GM18505 (cell line): ENCODE results near the gene TEAD1.

ENCODE experiments used
- ATAC-seq: cut with Tn5 transposase; IDR thresholded peaks from one replicate; pipeline ENCODE4 v1.9.1; 2021; ENCODE audit not compliant: unreplicated experiment
- POLR2A ChIP-seq: IDR thresholded peaks from 4 replicates; pipeline ENCODE4 v1.6.1; 2011; ENCODE audit warnings: borderline replicate concordance; ENCODE audit not compliant: insufficient read depth, insufficient read length; ENCODE audit errors: extremely low read depth

The TEAD1 gene

DNA sequence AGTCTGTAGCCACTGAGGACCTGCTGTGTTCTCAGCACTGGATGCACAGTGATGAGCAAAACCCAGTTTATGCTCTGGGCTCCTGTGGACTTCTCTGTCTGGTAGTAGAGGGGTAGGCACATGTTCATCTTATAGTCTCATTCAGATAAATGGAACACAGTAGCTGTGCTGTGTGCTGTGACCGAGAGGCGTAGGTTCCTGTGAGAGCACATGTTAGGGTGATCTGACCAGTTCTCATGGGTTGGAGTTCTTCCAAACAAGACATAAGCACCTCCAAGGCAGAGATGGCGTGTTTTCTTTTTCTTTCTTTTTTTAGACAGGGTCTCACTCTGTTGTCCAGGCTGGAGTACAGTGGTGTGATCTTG lies 180.1 kb downstream of the TEAD1 start:
- no peak for ATAC-seq

DNA sequence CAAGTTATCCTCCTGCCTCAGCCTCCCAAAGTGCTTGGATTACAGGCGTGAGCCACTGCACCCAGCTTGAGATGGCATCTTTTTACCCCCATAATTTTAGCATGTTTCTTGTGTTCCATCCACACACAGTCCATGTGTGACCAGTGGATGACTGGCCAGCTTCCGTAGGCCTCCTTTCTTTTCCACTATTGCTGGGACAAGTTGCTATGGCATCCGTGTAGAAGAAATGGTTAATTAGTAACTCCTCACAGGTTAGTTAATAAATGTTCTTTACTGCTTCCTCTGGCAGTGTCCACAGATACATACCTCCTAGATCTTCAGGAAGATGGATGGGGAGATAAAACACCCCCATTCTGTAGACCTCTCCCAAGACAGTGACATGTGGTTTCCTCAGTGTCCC lies 180.6 kb downstream of the TEAD1 start:
- TF ChIP-seq POLR2A = no peak

More for the DNA sequence above, 180.1 kb downstream of the TEAD1 start:
- TF ChIP-seq POLR2A = no peak

GRCh38 chr11:12856338-12856737 lies 182.1 kb downstream of the TEAD1 start:
- ATAC-seq = no peak
- no peak for TF ChIP-seq POLR2A

More for the DNA sequence above, 180.6 kb downstream of the TEAD1 start:
- ATAC-seq = no peak

- TF ChIP-seq POLR2A = no peak
- no peak for ATAC-seq
These were observed 183.4 kb downstream of the TEAD1 start for GRCh38 chr11:12857572-12857971.

DNA sequence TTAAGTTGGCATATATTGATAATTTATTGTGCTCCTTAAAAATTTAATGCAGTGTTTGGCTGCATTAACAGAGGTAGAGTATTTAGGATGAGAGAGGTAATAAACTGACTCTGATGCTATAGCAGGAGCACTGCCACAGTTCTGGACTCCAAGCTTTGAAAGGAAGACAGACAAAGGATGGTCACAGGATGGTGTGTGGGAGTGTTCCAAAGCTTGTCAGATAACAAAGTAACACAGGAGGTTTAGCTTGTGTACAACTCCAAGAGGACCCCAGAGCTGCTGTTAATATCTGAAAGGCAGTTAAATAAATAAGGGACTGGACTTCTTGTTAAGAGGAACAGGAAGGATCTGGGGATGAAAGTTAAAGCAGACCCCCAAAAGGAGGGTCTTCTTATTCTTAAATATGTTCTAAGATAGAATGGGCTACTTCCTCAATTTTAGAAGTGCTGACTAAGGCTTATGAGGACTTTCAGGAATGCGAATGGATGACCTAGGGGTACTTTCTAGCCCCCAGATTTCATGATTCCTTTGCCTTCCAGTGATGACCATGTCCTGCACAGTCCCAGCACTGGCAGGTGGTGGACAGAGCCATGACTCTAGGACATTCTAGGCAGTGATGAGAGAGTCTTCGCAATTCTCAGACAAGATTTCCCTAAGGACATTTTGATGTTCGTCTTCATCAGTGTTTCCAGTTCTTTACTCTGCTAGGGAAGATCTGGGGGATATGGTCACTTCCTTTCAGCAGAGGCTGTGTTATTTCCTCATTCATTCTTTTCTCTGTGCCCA lies 185.8 kb downstream of the TEAD1 start:
- no peak for ATAC-seq
- no peak for TF ChIP-seq POLR2A

GRCh38 chr11:12860827-12861226 lies 186.6 kb downstream of the TEAD1 start:
- no peak for TF ChIP-seq POLR2A
- ATAC-seq = no peak

DNA sequence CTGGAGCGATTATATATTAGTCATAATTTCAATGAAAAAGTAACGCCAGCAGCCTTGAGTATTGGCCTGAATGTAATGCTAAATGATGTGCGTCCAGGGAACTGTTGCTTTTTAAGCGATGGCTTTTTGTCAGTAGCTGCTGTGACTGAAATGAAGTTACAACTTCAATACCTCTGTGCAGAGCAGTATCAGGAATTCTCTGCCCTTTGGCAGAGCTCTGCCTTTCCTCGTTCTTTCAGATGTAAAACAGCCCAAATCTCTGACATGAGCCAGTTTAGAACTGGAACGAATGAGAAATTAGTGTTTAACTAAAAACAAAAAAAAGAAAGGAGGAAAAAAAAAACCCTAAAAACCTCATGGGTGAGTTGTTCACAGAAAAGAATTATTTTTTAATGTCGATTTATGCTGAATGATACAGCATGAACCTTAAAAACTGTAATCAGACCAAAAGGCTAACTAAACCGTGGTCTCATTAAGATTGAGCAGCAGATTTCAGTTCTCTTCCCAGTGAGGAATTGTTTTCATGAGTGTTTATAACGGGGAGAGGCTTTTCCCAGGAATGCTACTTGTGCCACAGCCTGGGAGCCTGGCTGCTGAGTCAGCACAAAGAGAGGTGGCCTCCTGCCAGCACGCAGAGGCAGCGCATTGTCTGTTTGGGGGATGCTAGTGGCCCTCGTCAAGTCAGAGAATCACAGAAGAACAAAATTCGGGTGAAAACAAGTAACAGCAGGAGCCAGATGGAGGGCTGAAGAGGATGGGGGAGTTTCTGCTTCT lies 188.7 kb downstream of the TEAD1 start:
- ATAC-seq = no peak
- no peak for TF ChIP-seq POLR2A

DNA sequence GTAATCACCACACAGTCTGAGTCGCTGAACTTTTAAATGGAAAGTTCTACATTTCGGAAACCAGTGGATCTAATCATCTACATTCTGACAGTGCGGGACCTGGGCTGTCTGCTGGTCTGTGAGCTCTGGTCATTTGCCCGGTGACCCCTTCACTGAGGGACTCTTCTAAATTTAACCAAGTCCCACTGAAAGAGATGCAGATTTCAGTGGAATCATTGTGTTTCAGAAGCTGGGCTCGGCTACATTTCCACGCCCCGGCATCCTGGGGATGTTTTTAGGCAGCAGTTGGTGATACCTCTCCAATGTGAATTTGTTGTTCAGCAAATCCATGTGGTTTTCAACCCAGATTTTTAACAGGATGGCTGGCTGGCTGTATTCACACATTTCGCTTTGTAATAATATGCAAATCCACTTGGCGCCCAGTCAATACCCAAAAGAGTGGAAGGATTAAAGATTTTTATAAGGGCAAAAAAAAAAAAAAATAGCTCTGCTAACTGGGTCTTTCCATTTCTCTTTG lies 189.4 kb downstream of the TEAD1 start:
- TF ChIP-seq POLR2A = no peak
- ATAC-seq = no peak

DNA sequence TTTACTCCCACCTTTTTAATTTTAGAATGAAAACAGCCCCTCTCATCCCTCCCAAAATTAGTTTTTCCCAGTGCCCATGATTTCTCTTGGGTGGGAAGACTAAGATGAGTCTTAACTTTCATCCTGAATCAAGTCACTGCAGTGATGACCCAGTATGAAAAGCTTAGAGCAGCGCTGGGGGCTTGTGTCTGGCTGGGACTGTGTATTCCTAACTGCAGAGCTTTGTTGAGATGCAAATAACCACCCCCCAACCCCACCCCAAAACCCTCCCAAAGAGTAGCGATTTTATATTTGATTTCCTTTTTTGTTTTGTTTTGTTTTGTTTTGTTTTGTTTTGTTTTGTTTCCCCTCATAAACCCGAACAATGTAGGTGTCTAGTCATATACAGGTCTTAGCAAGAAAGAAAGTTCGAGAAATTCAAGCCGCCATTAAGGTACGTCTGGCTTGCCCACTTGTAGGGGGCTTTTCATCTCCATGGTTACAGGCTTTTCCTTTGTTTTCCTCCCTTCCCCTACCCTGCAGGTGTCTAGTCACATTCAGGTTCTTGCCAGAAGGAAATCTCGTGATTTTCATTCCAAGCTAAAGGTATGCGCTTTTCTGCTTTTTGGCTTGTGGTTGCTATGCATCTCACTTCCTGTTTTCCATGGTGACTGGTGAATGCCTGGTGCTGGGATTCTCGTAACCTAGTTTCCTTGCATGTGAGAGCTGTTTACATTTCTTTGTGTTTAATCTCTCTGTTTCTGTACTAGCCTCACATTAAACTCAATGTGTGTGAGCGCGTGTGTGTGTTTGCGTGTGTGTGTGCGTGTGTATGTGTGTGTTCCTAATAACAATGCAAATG lies 190.3 kb downstream of the TEAD1 start:
- no peak for TF ChIP-seq POLR2A
- no peak for ATAC-seq

DNA sequence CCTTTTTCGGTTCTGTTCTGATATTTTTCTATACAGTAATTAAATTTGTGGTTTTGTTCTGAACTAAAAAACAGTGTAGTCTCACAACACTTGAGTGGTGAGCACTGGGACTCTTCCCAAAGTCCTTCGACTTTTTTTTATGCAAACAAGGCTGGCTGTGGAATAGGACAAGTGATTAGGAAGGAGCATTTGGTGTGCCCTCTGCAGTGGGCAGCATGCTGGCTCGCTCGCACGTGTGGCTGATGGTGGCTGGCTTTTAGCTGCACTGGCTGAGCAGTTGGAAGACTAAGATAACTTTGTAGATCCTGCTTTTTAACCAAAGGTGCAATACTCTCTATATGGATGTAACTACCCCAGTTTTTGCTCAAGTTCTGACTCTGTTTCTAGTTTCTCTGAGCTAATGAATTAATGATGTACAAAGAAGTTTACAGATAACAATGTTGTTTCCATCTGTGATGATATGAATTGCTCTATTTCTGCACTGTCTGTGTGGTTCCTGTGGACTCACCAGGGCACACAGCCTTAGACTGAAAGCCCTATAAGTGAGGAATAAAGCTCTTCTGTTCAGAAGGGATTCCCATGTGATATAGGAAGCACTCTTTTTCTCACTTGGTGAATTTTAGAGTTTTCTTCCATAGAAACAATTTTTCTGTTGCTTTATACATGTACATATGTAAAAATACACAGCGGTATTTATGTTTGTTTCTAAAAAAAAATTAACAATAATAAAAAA lies 191.8 kb downstream of the TEAD1 start:
- TF ChIP-seq POLR2A = no peak
- ATAC-seq = no peak

DNA sequence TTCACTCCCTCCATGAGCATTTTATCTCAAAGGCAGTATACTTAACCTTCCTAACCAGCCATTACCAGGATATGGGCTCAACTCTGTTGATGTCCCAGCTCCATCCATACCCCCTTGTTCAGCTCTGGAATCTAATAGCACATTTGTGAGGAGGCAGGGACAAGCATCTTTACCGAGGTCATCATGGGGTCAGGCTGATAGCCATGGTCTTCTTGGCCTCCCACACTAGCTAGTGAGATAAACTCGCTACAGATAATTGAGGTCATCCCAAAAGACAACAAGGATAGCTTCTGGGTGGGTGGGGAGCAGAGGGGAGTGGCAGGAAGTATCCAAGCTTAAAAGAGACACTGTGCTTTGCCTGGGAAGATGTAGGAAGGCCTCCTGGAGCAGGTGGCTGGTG lies 193.3 kb downstream of the TEAD1 start:
- no peak for ATAC-seq

GRCh38 chr11:12868315-12869073 lies 194.3 kb downstream of the TEAD1 start:
- ATAC-seq = no peak
- no peak for TF ChIP-seq POLR2A

More for the DNA sequence above, 193.3 kb downstream of the TEAD1 start:
- no peak for TF ChIP-seq POLR2A
